Stimulated activated CD8-positive, alpha-beta memory T cell treated with anti-CD3 and anti-CD28 coated beads, Interleukin-7, amount 100 ng/mL, for 48 hours (primary cell): Measurements from ENCODE around the gene GATA6.
"Not testable (repeated sequence)": the region's sequence is repeated elsewhere in the genome, so short reads cannot be mapped to it uniquely, and the experiment has no call there.

Experiments
- DNase-seq, 2 donors: peaks; one replicate each; pipeline ENCODE4 v3.0.0-alpha.2; 2020; ENCODE audit warnings: low read depth in 1 of 2; ENCODE audit errors: extremely low read depth in 1 of 2

The GATA6 gene

GRCh38 chr18:22180722-22181121, 11.3 kb downstream of the GATA6 start:
- DNase-seq = no peak

- no peak for DNase-seq
Measured at GRCh38 chr18:22182884-22183697, 13.7 kb downstream of the GATA6 start.

GRCh38 chr18:22183698-22184170, 14.3 kb downstream of the GATA6 start:
- no peak for DNase-seq

- DNase-seq = not testable (repeated sequence)
Measured at GRCh38 chr18:22184573-22184972, 15.2 kb downstream of the GATA6 start.

- DNase-seq = no peak
Measured at GRCh38 chr18:22185273-22185672, 15.9 kb downstream of the GATA6 start.

GRCh38 chr18:22185771-22186386, 16.5 kb downstream of the GATA6 start:
- DNase-seq = no peak

- DNase-seq = no peak
Measured at GRCh38 chr18:22186484-22186971, 17.1 kb downstream of the GATA6 start.

- no peak for DNase-seq
Measured at GRCh38 chr18:22188559-22189267, 19.3 kb downstream of the GATA6 start.

GRCh38 chr18:22189449-22190166, 20.2 kb downstream of the GATA6 start:
- DNase-seq = no peak

GRCh38 chr18:22191346-22191695, 21.9 kb downstream of the GATA6 start:
- DNase-seq = no peak

GRCh38 chr18:22191923-22192322, 22.5 kb downstream of the GATA6 start:
- DNase-seq = no peak

GRCh38 chr18:22193466-22193865, 24.1 kb downstream of the GATA6 start:
- DNase-seq = no peak

GRCh38 chr18:22194151-22194598, 24.8 kb downstream of the GATA6 start:
- DNase-seq = no peak

- DNase-seq = no peak
Measured at GRCh38 chr18:22195052-22195451, 25.7 kb downstream of the GATA6 start.

- not testable (repeated sequence) for DNase-seq
Measured at GRCh38 chr18:22196943-22197342, 27.6 kb downstream of the GATA6 start.

- DNase-seq = no peak
Measured at GRCh38 chr18:22197668-22198067, 28.3 kb downstream of the GATA6 start.

GRCh38 chr18:22198163-22198562, 28.8 kb downstream of the GATA6 start:
- DNase-seq = no peak

- no peak for DNase-seq
Measured at GRCh38 chr18:22199005-22199404, 29.6 kb downstream of the GATA6 start.

- no peak for DNase-seq
Measured at GRCh38 chr18:22200611-22201225, 31.3 kb downstream of the GATA6 start.

GRCh38 chr18:22203035-22203434, 33.6 kb downstream of the GATA6 start:
- DNase-seq = no peak
